DOHH2 (cell line): ENCODE data around the gene PCCA.
"Not testable (repeated sequence)": the region's sequence is repeated elsewhere in the genome, so short reads cannot be mapped to it uniquely, and the experiment has no call there.

Experiments
- H3F3A ChIP-seq: fragments of 200-600 bp; sonication (generic), shearing (Covaris generic); 2 replicates; pipeline ENCODE4 v1.6.0; 2016; ENCODE audit warnings: antibody characterized with exemption, mild to moderate bottlenecking; ENCODE audit not compliant: control insufficient read depth, insufficient read depth
- H3K27ac ChIP-seq: fragments of 200-600 bp; sonication (generic); 2 replicates; pipeline ENCODE4 v1.5.1; 2014; ENCODE audit warnings: low read depth, mild to moderate bottlenecking, low read length, moderate library complexity
- H3K27me3 ChIP-seq: fragments of 200-600 bp; sonication (generic); 2 replicates; pipeline ENCODE4 v1.6.1; 2014; ENCODE audit warnings: mild to moderate bottlenecking, low read length, mixed read lengths; ENCODE audit not compliant: control insufficient read depth
- H3K36me3 ChIP-seq: fragments of 200-600 bp; sonication (generic); 2 replicates; pipeline ENCODE4 v1.6.1; 2014; ENCODE audit warnings: mild to moderate bottlenecking, low read length, moderate library complexity, mixed read lengths; ENCODE audit not compliant: control insufficient read depth
- H3K4me1 ChIP-seq: fragments of 200-600 bp; sonication (generic); 2 replicates; pipeline ENCODE4 v1.6.1; 2014; ENCODE audit warnings: mild to moderate bottlenecking, low read length, mixed read lengths; ENCODE audit not compliant: control insufficient read depth
- H3K4me2 ChIP-seq: fragments of 200-600 bp; sonication (generic); 2 replicates; pipeline ENCODE4 v1.6.0; 2014; ENCODE audit warnings: mild to moderate bottlenecking, low read length, moderate library complexity
- H3K4me3 ChIP-seq: fragments of 200-600 bp; sonication (generic); 2 replicates; pipeline ENCODE4 v1.5.1; 2014; ENCODE audit warnings: mild to moderate bottlenecking, low read length, mixed read lengths
- H3K79me2 ChIP-seq: fragments of 200-600 bp; sonication (generic); 2 replicates; pipeline ENCODE4 v1.6.1; 2014; ENCODE audit warnings: mild to moderate bottlenecking, low read length, mixed read lengths; ENCODE audit not compliant: control insufficient read depth
- H3K9me2 ChIP-seq: fragments of 200-600 bp; sonication (generic); replicated peaks from 2 replicates; pipeline ENCODE4 v1.6.1; 2014; ENCODE audit warnings: mild to moderate bottlenecking, low read length, mixed read lengths; ENCODE audit not compliant: control insufficient read depth
- H3K9me3 ChIP-seq: fragments of 200-600 bp; sonication (generic); 2 replicates; pipeline ENCODE4 v1.6.1; 2014; ENCODE audit warnings: antibody characterized with exemption, low read length, mixed read lengths; ENCODE audit not compliant: control insufficient read depth, insufficient read depth
- H4K20me1 ChIP-seq: fragments of 200-600 bp; sonication (generic); 2 replicates; pipeline ENCODE4 v1.6.0; 2014; ENCODE audit warnings: low read depth, mild to moderate bottlenecking, antibody characterized with exemption, low read length, moderate library complexity; ENCODE audit not compliant: control insufficient read depth, insufficient read depth
- CTCF ChIP-seq: fragments of 200-600 bp; sonication (generic); IDR thresholded peaks from one replicate; pipeline ENCODE4 v1.5.1; 2014; ENCODE audit warnings: antibody characterized with exemption, mild to moderate bottlenecking, low read depth, low read length; ENCODE audit not compliant: poor library complexity, severe bottlenecking
- EZH2phosphoT487 ChIP-seq: fragments of 200-600 bp; sonication (generic); IDR thresholded peaks from 2 replicates; pipeline ENCODE4 v1.6.1; 2017; ENCODE audit warnings: borderline replicate concordance, mild to moderate bottlenecking, antibody characterized with exemption, low read length, moderate library complexity, mixed read lengths

PCCA gene

GRCh38 chr13:100523981-100524386 lies 435.1 kb downstream of the PCCA start:
- Histone ChIP-seq H3F3A (no peaks in the 10 kb centered on the region), H3K36me3 (no peaks in the 10 kb centered on the region), H4K20me1 (no peaks in the 10 kb centered on the region), H3K4me2 (no peak overlapping the region), H3K9me3 (no peaks in the 10 kb centered on the region), H3K27ac (no peak overlapping the region), H3K4me1 (no peaks in the 10 kb centered on the region), H3K79me2 (no peaks in the 10 kb centered on the region), H3K4me3 (no peak overlapping the region), H3K9me2 (no peaks in the 10 kb centered on the region), H3K27me3 (no peaks in the 10 kb centered on the region)
- TF ChIP-seq EZH2phosphoT487 = no peak
- no peak for TF ChIP-seq CTCF

GRCh38 chr13:100524688-100525087 lies 435.8 kb downstream of the PCCA start:
- not testable (repeated sequence) for H3K79me2 ChIP-seq, H4K20me1 ChIP-seq, H3K4me1 ChIP-seq, H3K9me3 ChIP-seq, H3K27me3 ChIP-seq, H3K4me3 ChIP-seq, H3K27ac ChIP-seq, H3K9me2 ChIP-seq, H3K36me3 ChIP-seq, H3K4me2 ChIP-seq, H3F3A ChIP-seq

GRCh38 chr13:100525453-100526317 lies 436.8 kb downstream of the PCCA start:
- H3K79me2 ChIP-seq = no peaks in the 10 kb centered on the region
- H3K27ac ChIP-seq = no peak overlapping the region

More at GRCh38 chr13:100525453-100526317, 436.8 kb downstream of the PCCA start:
- H3F3A ChIP-seq = no peaks in the 10 kb centered on the region
- TF ChIP-seq CTCF = no peak
- TF ChIP-seq EZH2phosphoT487 = no peak
- H4K20me1 ChIP-seq = no peaks in the 10 kb centered on the region
- no peaks in the 10 kb centered on the region for H3K9me3 ChIP-seq
- H3K9me2 ChIP-seq = no peaks in the 10 kb centered on the region
- H3K4me2 ChIP-seq = no peak overlapping the region
- H3K27me3 ChIP-seq = no peaks in the 10 kb centered on the region
- no peak overlapping the region for H3K4me3 ChIP-seq
- H3K4me1 ChIP-seq = no peaks in the 10 kb centered on the region
- H3K36me3 ChIP-seq = no peaks in the 10 kb centered on the region
